ENCODE results near the gene TXNDC17.

DNA sequence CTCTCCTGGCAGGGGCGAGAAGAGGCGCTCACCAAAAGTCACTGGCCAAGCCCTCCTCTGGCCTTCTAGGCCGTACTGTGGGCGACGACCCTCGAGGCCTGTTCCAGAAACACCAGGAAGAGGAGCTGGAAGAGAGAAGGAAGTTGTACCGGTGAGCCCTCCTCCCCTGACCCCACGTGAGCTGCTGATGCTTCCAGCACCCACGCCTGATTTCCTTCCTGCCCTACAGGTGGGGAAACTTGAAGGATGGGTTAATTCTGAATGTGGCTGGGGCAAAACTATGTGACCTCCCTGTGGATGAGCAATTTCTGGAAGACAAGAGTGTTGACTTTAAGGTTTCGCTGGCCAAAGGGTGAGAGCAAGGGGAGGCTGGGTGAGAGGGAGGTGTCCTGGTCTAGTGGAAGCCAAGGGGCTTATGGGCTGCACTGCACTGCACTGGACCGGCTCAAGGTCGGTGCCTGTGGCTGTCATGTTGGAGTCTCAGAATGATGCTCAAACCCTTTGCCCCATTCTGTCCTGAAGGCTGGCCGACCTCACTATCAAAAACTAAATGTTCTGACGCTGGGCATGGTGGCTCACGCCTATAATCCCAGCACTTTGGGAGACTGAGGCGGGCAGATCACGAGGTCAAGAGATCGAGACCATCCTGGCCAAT is 16.9 kb downstream of the TXNDC17 start:
- no peak for TF ChIP-seq TAF1 (IDR thresholded peaks at IDR 0.05; ENCODE audit: low read depth)
- no peak for TF ChIP-seq FOXM1 (IDR thresholded peaks at IDR 0.05; ENCODE audit: borderline replicate concordance, low read depth)
- TF ChIP-seq EP300 (IDR thresholded peaks at IDR 0.05; ENCODE audit: borderline replicate concordance) = no peak
- TF ChIP-seq CEBPB (IDR thresholded peaks at IDR 0.05) = no peak
- no peak for TF ChIP-seq YY1 (IDR thresholded peaks at IDR 0.05; ENCODE audit: low read depth)
- TF ChIP-seq, protein P1, sequence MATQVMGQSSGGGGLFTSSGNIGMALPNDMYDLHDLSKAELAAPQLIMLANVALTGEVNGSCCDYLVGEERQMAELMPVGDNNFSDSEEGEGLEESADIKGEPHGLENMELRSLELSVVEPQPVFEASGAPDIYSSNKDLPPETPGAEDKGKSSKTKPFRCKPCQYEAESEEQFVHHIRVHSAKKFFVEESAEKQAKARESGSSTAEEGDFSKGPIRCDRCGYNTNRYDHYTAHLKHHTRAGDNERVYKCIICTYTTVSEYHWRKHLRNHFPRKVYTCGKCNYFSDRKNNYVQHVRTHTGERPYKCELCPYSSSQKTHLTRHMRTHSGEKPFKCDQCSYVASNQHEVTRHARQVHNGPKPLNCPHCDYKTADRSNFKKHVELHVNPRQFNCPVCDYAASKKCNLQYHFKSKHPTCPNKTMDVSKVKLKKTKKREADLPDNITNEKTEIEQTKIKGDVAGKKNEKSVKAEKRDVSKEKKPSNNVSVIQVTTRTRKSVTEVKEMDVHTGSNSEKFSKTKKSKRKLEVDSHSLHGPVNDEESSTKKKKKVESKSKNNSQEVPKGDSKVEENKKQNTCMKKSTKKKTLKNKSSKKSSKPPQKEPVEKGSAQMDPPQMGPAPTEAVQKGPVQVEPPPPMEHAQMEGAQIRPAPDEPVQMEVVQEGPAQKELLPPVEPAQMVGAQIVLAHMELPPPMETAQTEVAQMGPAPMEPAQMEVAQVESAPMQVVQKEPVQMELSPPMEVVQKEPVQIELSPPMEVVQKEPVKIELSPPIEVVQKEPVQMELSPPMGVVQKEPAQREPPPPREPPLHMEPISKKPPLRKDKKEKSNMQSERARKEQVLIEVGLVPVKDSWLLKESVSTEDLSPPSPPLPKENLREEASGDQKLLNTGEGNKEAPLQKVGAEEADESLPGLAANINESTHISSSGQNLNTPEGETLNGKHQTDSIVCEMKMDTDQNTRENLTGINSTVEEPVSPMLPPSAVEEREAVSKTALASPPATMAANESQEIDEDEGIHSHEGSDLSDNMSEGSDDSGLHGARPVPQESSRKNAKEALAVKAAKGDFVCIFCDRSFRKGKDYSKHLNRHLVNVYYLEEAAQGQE (IDR thresholded peaks at IDR 0.05; ENCODE audit: low read depth) = no peak

All from Ishikawa (cell line).